AG08396 (cell line): ENCODE results near the gene PRUNE2.
A peak's percentile ranks its signal among the peaks of the same experiment; 100 is the strongest.
"Not testable (repeated sequence)": the region's sequence is repeated elsewhere in the genome, so short reads cannot be mapped to it uniquely, and the experiment has no call there.

Source experiments
- DNase-seq: peaks from one replicate; pipeline ENCODE4 v3.0.0; 2012; ENCODE audit warnings: low spot score, mixed read lengths

The PRUNE2 gene

DNA sequence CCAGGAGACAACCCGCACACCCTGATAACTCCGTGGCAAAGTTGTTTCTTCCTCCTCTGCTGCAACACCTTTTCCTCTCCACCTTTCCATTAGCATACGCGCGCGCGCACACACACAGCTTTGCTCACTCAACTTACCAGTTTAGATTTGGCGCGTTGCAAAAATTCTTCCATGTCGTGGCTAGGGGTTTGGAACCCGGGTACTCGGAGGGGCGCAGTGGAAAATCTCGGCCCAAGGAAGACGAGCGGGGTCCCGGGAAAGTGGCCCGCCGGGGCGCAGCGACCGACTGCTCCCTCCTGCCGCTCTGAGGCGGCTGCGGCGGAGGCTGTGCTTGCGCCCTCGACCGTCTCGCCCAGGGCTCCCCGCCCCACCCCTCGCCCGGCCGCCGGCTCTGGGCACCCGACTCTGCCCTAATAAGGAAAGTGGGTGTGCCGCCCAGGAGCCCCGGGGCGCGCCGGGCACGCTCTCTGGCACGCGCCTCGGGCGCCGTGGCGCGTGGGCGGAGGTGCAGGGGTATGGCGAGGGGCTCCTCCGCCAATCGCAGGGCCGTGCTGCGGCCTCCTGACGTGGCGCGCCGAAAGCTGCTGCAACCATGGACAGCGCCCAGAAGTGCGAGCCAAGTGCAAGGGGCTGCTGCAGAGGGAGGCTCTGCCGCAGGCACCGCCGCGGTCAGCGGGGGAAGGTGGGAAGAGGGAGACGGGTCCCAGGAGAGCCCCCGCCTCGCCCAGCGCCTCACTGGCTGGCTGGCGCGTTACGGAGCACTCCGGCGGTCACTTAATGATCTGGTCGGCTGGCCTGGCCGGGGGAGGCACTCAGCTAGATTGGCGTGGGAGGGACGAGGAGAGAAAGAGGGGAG is at the start of gene PRUNE2:
PRUNE2 (minus strand) TSS at position 324 of the 856 bp plus-strand sequence; CDS start at position 173, 151 bp downstream.
- DNase-seq: peak; percentile 86

GRCh38 chr9:76955406-76955805 is 49.5 kb upstream of the PRUNE2 start:
- DNase-seq: not testable (repeated sequence)

DNA sequence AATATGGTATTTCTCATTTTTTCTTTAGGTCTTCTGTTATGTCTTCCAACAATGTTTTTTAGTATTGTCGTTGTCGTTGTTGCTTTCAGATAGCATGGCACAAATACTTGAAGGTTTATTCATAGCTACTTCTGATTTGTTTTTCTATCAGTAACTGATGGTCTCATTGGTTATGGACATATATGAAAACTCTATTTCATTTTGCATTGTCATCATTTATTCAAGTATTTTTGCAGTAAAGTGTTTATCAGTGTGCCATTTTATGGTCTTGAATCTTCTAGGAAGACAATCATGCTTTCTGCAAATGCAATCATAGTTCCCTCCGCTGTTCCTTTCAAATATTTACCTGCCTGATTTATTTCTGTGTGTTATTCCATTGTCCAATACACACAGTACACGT is 44.0 kb upstream of the PRUNE2 start:
- no peak for DNase-seq

DNA sequence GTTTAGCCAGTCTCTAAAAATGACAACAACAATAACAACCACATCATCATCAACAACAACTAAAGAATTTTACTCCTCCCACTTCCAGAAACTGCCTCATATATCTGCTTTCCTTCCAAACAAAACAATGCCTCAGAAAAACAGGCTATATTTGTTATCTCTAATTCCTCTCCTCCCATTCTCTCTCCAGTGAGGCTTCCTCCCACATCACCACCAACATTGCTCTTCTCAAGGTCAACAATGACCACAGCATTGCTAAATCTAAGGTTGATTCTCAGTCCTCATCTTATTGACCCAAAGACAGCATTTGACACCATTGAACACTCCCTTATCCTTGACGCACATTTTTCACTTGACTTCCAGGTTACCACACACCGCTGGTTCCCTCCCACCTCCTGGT is 38.1 kb upstream of the PRUNE2 start:
- no peak for DNase-seq

- no peak for DNase-seq
Measured at GRCh38 chr9:76943054-76943453, 37.1 kb upstream of the PRUNE2 start.

DNA sequence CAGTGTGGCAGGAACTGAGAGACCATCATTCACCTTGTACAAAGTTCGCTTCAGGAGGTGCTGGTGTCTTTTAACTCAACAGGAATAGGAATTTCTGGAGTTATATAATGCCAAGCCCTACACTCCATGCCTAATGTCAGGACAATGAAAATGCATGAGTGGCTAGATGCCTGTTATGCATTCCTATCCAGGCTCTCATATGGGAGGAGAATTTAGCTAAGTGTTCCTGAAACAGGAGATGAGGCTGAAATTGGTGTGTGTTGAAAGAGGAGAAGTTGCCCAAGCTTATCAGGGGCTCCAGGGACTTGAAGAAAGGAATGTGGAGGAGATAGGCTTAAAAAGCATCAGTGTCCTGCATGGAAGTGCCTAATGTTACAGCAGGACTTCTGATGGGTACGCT is 26.8 kb upstream of the PRUNE2 start:
- DNase-seq: no peak

GRCh38 chr9:76932265-76932664 is 26.4 kb upstream of the PRUNE2 start:
- DNase-seq: no peak

GRCh38 chr9:76927540-76928240 is 21.8 kb upstream of the PRUNE2 start:
- no peak for DNase-seq

GRCh38 chr9:76926846-76927245 is 20.9 kb upstream of the PRUNE2 start:
- no peak for DNase-seq

DNA sequence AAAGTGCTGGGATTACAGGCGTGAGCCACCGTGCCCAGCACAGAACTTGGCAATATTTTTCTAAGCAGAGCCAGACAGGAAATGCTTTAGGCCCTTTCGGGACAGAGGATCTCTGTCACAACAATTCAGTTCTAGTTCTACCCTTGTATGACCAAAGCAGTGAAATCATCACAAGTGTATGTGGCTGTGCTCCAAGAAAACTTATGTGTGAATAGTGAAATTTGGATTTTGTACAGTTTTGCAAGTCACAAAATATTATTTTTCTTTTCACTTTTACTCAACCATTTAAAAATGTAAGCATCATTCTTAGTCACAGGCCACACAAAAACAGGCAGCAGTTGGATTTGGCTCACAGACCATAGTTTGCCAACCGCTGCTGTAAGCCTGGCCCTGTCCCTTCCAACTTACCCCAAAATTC is 20.4 kb upstream of the PRUNE2 start:
- DNase-seq: peak; percentile 53

DNA sequence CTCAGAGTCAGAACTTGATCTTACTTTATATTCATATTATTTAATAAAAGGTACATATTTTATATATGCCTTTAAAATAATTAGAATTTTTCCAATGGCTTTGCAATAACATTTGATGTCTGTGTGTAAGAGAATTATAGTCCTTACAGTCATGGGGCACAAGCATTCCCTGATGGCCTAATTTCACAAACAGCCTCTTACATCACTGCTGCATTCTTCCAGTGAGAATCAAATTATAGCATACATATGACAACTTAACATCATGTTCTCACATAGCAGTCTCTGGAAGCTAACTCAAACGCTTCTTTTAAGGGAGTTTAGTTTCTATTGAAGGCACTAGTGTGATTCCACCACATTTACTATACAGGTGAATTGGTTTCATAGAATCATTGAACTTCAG is 15.3 kb upstream of the PRUNE2 start:
- no peak for DNase-seq

GRCh38 chr9:76917299-76917698 is 11.4 kb upstream of the PRUNE2 start:
- DNase-seq: no peak

GRCh38 chr9:76916231-76916630 is 10.3 kb upstream of the PRUNE2 start:
- no peak for DNase-seq

DNA sequence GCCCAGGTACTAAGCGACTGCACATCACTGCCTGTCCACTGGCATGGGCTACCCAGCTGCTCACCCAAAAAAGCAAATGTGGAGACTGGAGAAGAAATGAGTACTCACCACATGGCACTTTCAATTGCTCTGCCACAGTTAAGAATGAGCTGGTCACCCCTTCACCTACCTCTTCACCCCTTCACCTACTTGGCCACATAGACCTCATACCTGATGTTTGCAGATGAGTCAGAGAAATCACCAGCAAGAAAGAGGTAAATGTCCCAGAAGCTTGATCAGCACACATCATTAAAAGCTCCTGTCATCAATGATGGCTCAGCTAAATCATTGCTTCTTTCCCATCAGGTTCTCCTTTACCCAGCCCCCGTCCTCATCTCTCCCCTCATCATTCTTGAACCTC is 7.6 kb upstream of the PRUNE2 start:
- DNase-seq: no peak

GRCh38 chr9:76912636-76913275 is 6.8 kb upstream of the PRUNE2 start:
- DNase-seq: no peak

DNA sequence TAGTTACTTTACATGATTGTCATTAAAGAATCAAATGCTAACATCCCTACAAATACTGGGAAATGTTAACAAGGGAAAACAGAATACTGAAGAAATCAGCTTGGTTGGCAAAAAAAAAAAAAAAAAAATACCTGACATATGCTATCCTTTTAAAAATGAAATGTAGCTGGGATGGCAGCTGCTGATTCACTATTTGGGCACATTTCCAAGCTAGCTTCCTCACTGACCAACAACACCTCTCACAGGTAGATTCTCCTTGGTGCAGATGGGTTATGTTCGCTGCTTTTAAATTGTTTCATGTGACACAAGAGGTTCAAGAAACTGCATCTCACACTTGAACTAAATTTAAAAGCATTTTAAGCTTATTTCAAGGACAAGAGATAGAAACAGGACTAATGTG is 6.1 kb upstream of the PRUNE2 start:
- DNase-seq: no peak

GRCh38 chr9:76910861-76911260 is 4.9 kb upstream of the PRUNE2 start:
- DNase-seq: no peak

GRCh38 chr9:76906647-76906975 is 697 bp upstream of the PRUNE2 start:
- no peak for DNase-seq

- DNase-seq: no peak
Measured at GRCh38 chr9:76904661-76905457, 1.1 kb downstream of the PRUNE2 start.

DNA sequence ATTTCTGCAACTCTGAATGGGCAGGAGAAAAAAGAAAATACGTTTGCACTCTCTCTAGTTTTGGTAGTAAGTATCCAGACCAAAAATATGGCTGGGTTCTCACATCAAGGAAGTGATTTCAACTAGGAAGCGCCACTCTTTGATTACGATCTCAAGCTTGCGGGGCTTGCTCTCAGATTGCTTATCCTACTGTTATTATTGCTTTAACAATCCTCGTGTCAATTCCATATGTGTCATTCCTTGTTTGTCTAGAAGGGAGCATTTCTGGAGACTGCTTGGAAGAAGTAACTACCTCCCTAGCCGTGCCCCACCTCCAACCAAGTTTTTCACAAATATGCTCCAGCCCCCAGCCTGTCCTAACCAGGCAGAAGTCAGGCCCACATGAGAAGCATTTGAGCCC is 3.5 kb downstream of the PRUNE2 start:
- no peak for DNase-seq

DNA sequence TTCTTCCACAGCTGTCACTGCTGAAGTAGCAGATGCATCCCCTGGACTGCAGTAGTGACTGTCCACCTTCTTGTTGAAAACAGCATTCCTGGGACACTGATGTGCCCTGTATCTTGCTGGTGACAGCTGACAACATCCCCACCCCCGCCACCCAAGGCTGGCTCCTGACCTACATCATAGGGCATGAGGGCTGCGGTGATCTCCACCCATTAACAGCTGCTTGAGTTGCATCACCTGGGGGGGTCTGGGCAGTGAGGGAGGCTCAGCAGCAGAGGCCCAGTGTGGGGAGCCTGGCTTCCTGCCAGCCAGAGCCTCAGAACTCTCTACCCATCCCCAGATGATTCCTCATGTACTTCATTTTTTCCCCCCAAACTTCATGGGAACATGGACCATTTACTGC is 4.1 kb downstream of the PRUNE2 start:
- DNase-seq: no peak

GRCh38 chr9:76900884-76901440 is 5.0 kb downstream of the PRUNE2 start:
- no peak for DNase-seq
